Keratinocyte (primary cell): ENCODE results near the gene ABCC3. TPM values are rescaled to one million over a fixed set of nuclear protein-coding genes. Genes with fewer than 3 reads are reported as not detected.

Experiments used
- DNase-seq: peaks from one replicate; pipeline ENCODE4 v3.0.0-alpha.2; 2011; ENCODE audit warnings: low read depth, missing footprints, low spot score
- FAIRE-seq: peaks from 2 replicates; lab custom pipeline; 2011; peaks lifted over from hg19 to GRCh38; lab: Jason Lieb, UNC
- H2AFZ ChIP-seq: 2 replicates; pipeline ENCODE4 v1.6.0; 2012; ENCODE audit warnings: low read length, control low read depth, inconsistent platforms; ENCODE audit not compliant: control insufficient read depth
- H3K27ac ChIP-seq: 2 replicates; pipeline ENCODE4 v1.5.1; 2011; ENCODE audit warnings: low read length; ENCODE audit not compliant: control insufficient read depth, insufficient read depth
- H3K27me3 ChIP-seq: 3 replicates; pipeline ENCODE4 v1.6.0; 2011; ENCODE audit warnings: low read length; ENCODE audit not compliant: control insufficient read depth, insufficient read depth; ENCODE audit errors: extremely low read depth
- H3K36me3 ChIP-seq, 2 experiments: 2 replicates in 1 of 2; 3 replicates in 1 of 2; pipeline ENCODE4 v1.5.1; 2011; ENCODE audit warnings: low read length in 2 of 2, mild to moderate bottlenecking in 1 of 2; ENCODE audit not compliant: control insufficient read depth in 2 of 2, insufficient read depth in 2 of 2; ENCODE audit errors: extremely low read depth in 1 of 2
- H3K4me1 ChIP-seq: 3 replicates; pipeline ENCODE4 v1.5.1; 2011; ENCODE audit warnings: low read length; ENCODE audit not compliant: control insufficient read depth, insufficient read depth; ENCODE audit errors: extremely low read depth
- H3K4me2 ChIP-seq: 3 replicates; pipeline ENCODE4 v1.6.0; 2011; ENCODE audit warnings: low read depth, low read length; ENCODE audit not compliant: control insufficient read depth, insufficient read depth; ENCODE audit errors: extremely low read depth
- H3K4me3 ChIP-seq, 3 experiments: fragments of 200-600 bp in 1 of 3; sonication (generic) in 1 of 3; 2 replicates in 2 of 3; 3 replicates in 1 of 3; pipeline ENCODE4 v1.5.1; 2011 to 2016; ENCODE audit warnings: low read length in 3 of 3, mild to moderate bottlenecking in 3 of 3, control low read depth in 2 of 3, inconsistent platforms in 1 of 3, low read depth in 1 of 3, mixed read lengths in 1 of 3, mixed run types in 1 of 3, moderate library complexity in 1 of 3; ENCODE audit not compliant: control insufficient read depth in 2 of 3, insufficient read depth in 2 of 3; ENCODE audit errors: extremely low read depth in 1 of 3
- H3K79me2 ChIP-seq: 2 replicates; pipeline ENCODE4 v1.6.0; 2012; ENCODE audit warnings: low read length; ENCODE audit not compliant: control insufficient read depth, insufficient read depth
- H3K9ac ChIP-seq: 3 replicates; pipeline ENCODE4 v1.6.0; 2011; ENCODE audit warnings: low read length; ENCODE audit not compliant: control insufficient read depth, insufficient read depth; ENCODE audit errors: extremely low read depth
- H3K9me1 ChIP-seq: 3 replicates; pipeline ENCODE4 v1.6.0; 2011; ENCODE audit warnings: low read length; ENCODE audit not compliant: control insufficient read depth, insufficient read depth; ENCODE audit errors: extremely low read depth
- H3K9me3 ChIP-seq: 2 replicates; pipeline ENCODE4 v1.5.1; 2012; ENCODE audit warnings: low read depth, low read length; ENCODE audit not compliant: control insufficient read depth
- H4K20me1 ChIP-seq: 3 replicates; pipeline ENCODE4 v1.6.0; 2011; ENCODE audit warnings: low read length; ENCODE audit not compliant: control insufficient read depth, insufficient read depth; ENCODE audit errors: extremely low read depth
- EZH2 ChIP-seq: IDR thresholded peaks from one replicate; pipeline ENCODE4 v1.6.1; 2012; ENCODE audit warnings: inconsistent platforms, mild to moderate bottlenecking, low read length, moderate library complexity
- dilution Hi-C: fragments of 300-500 bp; cut with MboI; formaldehyde crosslinking; loops from one replicate; pipeline ENCODE4 v1.7.0; 2020; ENCODE audit warnings: low sequenced_read_pairs; ENCODE audit not compliant: extremely low pct_ligation_motif_present
- polyA plus RNA-seq, 5 experiments: library from polyadenylated mRNA; depleted of rRNA in 3 of 5; stranded (reverse) in 3 of 5; stranded (forward) in 1 of 5; unstranded in 1 of 5; fragments of >200 nt; gene quantifications; 1 replicate in 1 of 5; 2 replicates in 3 of 5; 3 replicates in 1 of 5; pipeline versions ENCODE4 v1.2.1 to v1.2.3, GENCODE V29; 2011 to 2012; ENCODE audit warnings: missing spikeins in 2 of 5, low read depth in 1 of 5, low replicate concordance in 1 of 5
- TF ChIP-seq, protein P1 (sequence below), 3 experiments: IDR thresholded peaks in 1 of 3; conservative IDR thresholded peaks in 1 of 3; optimal IDR thresholded peaks in 1 of 3; 2 replicates in 2 of 3; 3 replicates in 1 of 3; pipeline versions ENCODE3 to v1.5.1; 2011; ENCODE audit warnings: low read length in 3 of 3, mild to moderate bottlenecking in 3 of 3, moderate library complexity in 2 of 3, control low read depth in 1 of 3, inconsistent platforms in 1 of 3; ENCODE audit not compliant: insufficient read depth in 2 of 3; ENCODE audit errors: extremely low read depth in 1 of 3

The ABCC3 gene
- polyA plus RNA-seq, 1 donor (not counting 4 experiments of a cell fraction or from before 2014, with no cell fraction given) = 41.7 TPM

DNA sequence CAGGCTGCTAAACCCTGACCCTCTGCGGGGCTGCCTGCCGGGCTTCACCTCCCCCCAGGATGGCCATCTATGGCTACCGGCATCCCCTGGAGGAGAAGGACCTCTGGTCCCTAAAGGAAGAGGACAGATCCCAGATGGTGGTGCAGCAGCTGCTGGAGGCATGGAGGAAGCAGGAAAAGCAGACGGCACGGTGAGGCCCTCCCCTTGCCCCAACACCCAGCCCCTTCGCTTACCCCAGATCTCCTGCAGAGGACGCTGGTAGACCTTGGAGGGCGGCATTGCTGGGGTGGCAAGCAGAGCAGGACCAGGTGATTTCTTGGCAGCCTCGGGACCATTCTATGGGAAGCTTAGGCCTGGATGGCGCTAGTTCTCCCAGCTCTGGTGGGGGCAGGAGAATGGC lies 24.5 kb downstream of the ABCC3 start:
- DNase-seq (no peak), FAIRE-seq (no peak)
- no peaks in the 10 kb centered on the region for H3K79me2 ChIP-seq
- H3K4me3 ChIP-seq = no peak overlapping the region
- no peak overlapping the region for H3K9ac ChIP-seq
- H3K9me1 ChIP-seq = no peaks in the 10 kb centered on the region
- no peak overlapping the region for H3K4me2 ChIP-seq
- H3K4me1 ChIP-seq = peaks cover 28% of the 10 kb centered on the region
- H3K9me3 ChIP-seq = no peaks in the 10 kb centered on the region
- H3K36me3 ChIP-seq = peaks cover 0 to 17% of the 10 kb centered on the region in 2 experiments
- no peak for TF ChIP-seq EZH2
- TF ChIP-seq, protein P1, sequence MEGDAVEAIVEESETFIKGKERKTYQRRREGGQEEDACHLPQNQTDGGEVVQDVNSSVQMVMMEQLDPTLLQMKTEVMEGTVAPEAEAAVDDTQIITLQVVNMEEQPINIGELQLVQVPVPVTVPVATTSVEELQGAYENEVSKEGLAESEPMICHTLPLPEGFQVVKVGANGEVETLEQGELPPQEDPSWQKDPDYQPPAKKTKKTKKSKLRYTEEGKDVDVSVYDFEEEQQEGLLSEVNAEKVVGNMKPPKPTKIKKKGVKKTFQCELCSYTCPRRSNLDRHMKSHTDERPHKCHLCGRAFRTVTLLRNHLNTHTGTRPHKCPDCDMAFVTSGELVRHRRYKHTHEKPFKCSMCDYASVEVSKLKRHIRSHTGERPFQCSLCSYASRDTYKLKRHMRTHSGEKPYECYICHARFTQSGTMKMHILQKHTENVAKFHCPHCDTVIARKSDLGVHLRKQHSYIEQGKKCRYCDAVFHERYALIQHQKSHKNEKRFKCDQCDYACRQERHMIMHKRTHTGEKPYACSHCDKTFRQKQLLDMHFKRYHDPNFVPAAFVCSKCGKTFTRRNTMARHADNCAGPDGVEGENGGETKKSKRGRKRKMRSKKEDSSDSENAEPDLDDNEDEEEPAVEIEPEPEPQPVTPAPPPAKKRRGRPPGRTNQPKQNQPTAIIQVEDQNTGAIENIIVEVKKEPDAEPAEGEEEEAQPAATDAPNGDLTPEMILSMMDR (optimal IDR thresholded peaks at IDR 0.05 in 1 of 3, IDR thresholded peaks at IDR 0.05 in 1 of 3, conservative IDR thresholded peaks at IDR 0.05 in 1 of 3; ENCODE audit: extremely low read depth in 1 of 3, insufficient read depth in 2 of 3, low read length in 3 of 3) = no peak
- dilution Hi-C loops = no loop called here
- no peaks in the 10 kb centered on the region for H4K20me1 ChIP-seq
- H2AFZ ChIP-seq = no peak overlapping the region
- H3K27ac ChIP-seq = no peak overlapping the region
- H3K27me3 ChIP-seq = no peaks in the 10 kb centered on the region

DNA sequence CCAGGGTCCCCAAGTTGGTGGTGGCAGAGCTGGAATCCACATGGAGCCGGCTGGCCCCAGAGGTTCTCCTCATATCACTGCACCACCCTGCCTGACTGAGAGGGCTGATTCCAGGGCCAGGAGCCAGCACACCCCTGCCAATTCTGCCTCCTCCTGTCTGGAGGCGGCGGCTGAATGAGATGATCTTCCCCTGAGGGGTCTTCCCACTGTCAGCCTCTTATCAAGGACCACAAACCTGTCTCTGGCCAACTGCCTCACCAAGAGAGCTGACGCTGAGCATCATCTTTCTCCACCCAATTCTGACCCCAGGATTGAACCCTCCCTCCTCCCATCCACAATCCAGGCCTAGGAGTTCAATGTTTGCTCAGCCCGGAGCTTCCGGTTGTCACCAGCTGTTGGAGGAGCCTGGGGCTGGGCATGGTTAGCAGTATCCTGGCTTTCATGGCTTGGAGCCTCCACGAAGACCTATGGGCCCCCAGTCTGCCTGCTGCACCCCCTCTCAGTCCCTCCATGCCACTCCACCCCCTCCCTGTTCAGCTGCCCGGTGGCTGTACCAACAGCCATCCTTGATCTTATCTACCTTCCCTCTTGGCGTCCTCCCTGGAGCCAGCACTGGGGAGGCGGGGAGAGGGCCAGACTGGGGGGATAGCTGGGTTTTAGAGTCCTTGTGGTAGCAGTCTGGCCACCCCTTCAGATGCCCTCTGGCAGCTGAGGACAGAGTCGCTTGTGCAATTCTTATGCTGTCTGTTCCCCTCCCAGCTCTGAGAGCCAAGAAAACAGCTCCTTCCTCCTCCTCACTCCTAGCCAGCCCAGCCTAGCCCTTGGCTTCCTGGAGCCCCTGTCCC lies 25.6 kb downstream of the ABCC3 start:
- H3K27me3 ChIP-seq = no peaks in the 10 kb centered on the region
- no peak for FAIRE-seq
- H3K4me2 ChIP-seq = peak overlapping the region; percentile 18
- no peak overlapping the region for H2AFZ ChIP-seq
- no peaks in the 10 kb centered on the region for H3K79me2 ChIP-seq
- TF ChIP-seq EZH2 = no peak
- TF ChIP-seq, protein P1 (optimal IDR thresholded peaks at IDR 0.05 in 1 of 3, IDR thresholded peaks at IDR 0.05 in 1 of 3, conservative IDR thresholded peaks at IDR 0.05 in 1 of 3; ENCODE audit: extremely low read depth in 1 of 3, insufficient read depth in 2 of 3, low read length in 3 of 3) = no peak
- H3K27ac ChIP-seq = peak overlapping the region; percentile 76
- DNase-seq = no peak
- no peaks in the 10 kb centered on the region for H4K20me1 ChIP-seq
- H3K9me1 ChIP-seq = no peaks in the 10 kb centered on the region
- H3K9ac ChIP-seq = no peak overlapping the region
- dilution Hi-C loops = no loop called here
- H3K4me3 ChIP-seq = no peak overlapping the region
- H3K4me1 ChIP-seq = peaks cover 28% of the 10 kb centered on the region
- H3K9me3 ChIP-seq = no peaks in the 10 kb centered on the region
- H3K36me3 ChIP-seq = peaks cover 0 to 17% of the 10 kb centered on the region in 2 experiments
